H1 (cell line): Measurements from ENCODE around the gene SCYGR4.

Source experiments
- CREB1 ChIP-seq: IDR thresholded peaks from 2 replicates; pipeline ENCODE4 v1.6.1; 2012; ENCODE audit warnings: inconsistent platforms
- CTCF ChIP-seq, 3 experiments: IDR thresholded peaks; 1 replicate in 2 of 3; 2 replicates in 1 of 3; pipeline versions ENCODE4 v1.5.1 to v1.6.1; 2011; ENCODE audit warnings: low read length in 3 of 3, mild to moderate bottlenecking in 3 of 3, inconsistent platforms in 2 of 3, low read depth in 1 of 3, moderate library complexity in 1 of 3; ENCODE audit not compliant: insufficient read depth in 1 of 3; ENCODE audit errors: control extremely low read depth in 1 of 3
- RAD21 ChIP-seq, 2 experiments: IDR thresholded peaks in 1 of 2; conservative IDR thresholded peaks in 1 of 2; 2 replicates each; pipeline ENCODE4 v1.6.1; 2011; ENCODE audit warnings: low read depth in 2 of 2, low read length in 2 of 2, improper control_type of control experiment in 1 of 2, inconsistent platforms in 1 of 2, mild to moderate bottlenecking in 1 of 2, moderate library complexity in 1 of 2

- TF ChIP-seq CTCF (IDR thresholded peaks at IDR 0.05; ENCODE audit: control extremely low read depth in 1 of 3, insufficient read depth in 1 of 3, low read depth in 1 of 3, low read length in 3 of 3) (no peak), CREB1 (no peak), RAD21 (IDR thresholded peaks at IDR 0.05 in 1 of 2, conservative IDR thresholded peaks at IDR 0.05 in 1 of 2; ENCODE audit: low read depth in 2 of 2, low read length in 2 of 2) (no peak)
Measured at GRCh38 chr2:227579791-227580190, 37.5 kb upstream of the SCYGR4 start.
